ENCODE results near the gene PSME1. TPM values are rescaled to one million over a fixed set of nuclear protein-coding genes. Genes with fewer than 3 reads are reported as not detected.

Gene PSME1
- total and polyA plus RNA-seq, 2 of the 13 experiments (the other 11 are each of a cell fraction or from before 2014, with no cell fraction given), result 159 to 608 TPM

DNA sequence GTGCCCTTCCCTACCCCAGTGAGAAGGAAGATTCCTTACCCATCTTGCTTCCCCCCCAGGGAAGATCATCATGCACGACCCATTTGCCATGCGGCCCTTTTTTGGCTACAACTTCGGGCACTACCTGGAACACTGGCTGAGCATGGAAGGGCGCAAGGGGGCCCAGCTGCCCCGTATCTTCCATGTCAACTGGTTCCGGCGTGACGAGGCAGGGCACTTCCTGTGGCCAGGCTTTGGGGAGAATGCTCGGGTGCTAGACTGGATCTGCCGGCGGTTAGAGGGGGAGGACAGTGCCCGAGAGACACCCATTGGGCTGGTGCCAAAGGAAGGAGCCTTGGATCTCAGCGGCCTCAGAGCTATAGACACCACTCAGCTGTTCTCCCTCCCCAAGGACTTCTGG is 32.5 kb upstream of the PSME1 start (continued):
- TF ChIP-seq, protein P1, sequence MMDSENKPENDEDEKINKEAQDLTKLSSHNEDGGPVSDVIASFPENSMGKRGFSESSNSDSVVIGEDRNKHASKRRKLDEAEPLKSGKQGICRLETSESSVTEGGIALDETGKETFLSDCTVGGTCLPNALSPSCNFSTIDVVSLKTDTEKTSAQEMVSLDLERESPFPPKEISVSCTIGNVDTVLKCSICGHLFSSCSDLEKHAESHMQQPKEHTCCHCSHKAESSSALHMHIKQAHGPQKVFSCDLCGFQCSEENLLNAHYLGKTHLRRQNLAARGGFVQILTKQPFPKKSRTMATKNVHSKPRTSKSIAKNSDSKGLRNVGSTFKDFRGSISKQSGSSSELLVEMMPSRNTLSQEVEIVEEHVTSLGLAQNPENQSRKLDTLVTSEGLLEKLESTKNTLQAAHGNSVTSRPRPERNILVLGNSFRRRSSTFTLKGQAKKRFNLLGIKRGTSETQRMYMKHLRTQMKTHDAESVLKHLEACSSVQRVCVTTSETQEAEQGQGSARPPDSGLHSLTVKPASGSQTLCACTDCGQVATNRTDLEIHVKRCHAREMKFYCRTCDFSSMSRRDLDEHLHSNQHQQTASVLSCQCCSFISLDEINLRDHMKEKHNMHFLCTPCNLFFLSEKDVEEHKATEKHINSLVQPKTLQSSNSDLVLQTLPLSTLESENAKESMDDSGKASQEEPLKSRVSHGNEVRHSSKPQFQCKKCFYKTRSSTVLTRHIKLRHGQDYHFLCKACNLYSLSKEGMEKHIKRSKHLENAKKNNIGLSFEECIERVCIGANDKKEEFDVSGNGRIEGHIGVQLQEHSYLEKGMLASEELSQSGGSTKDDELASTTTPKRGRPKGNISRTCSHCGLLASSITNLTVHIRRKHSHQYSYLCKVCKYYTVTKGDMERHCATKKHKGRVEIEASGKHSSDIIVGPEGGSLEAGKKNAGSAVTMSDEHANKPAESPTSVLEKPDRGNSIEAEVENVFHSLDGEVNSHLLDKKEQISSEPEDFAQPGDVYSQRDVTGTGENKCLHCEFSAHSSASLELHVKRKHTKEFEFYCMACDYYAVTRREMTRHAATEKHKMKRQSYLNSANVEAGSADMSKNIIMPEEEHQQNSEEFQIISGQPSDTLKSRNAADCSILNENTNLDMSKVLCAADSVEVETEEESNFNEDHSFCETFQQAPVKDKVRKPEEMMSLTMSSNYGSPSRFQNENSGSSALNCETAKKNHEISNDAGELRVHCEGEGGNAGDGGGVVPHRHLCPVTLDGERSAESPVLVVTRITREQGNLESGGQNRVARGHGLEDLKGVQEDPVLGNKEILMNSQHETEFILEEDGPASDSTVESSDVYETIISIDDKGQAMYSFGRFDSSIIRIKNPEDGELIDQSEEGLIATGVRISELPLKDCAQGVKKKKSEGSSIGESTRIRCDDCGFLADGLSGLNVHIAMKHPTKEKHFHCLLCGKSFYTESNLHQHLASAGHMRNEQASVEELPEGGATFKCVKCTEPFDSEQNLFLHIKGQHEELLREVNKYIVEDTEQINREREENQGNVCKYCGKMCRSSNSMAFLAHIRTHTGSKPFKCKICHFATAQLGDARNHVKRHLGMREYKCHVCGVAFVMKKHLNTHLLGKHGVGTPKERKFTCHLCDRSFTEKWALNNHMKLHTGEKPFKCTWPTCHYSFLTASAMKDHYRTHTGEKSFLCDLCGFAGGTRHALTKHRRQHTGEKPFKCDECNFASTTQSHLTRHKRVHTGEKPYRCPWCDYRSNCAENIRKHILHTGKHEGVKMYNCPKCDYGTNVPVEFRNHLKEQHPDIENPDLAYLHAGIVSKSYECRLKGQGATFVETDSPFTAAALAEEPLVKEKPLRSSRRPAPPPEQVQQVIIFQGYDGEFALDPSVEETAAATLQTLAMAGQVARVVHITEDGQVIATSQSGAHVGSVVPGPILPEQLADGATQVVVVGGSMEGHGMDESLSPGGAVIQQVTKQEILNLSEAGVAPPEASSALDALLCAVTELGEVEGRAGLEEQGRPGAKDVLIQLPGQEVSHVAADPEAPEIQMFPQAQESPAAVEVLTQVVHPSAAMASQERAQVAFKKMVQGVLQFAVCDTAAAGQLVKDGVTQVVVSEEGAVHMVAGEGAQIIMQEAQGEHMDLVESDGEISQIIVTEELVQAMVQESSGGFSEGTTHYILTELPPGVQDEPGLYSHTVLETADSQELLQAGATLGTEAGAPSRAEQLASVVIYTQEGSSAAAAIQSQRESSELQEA (CRISPR knock-in tag; IDR thresholded peaks at IDR 0.05; ENCODE audit: not compliant biosample characterization), result no peak
- TF ChIP-seq SAP130 (CRISPR knock-in tag; IDR thresholded peaks at IDR 0.05; ENCODE audit: low read depth) (no peak), RCOR2 (CRISPR knock-in tag; IDR thresholded peaks at IDR 0.05) (no peak), ZNF282 (IDR thresholded peaks at IDR 0.05; ENCODE audit: partially characterized antibody) (no peak), ZNF205 (CRISPR knock-in tag; IDR thresholded peaks at IDR 0.05) (no peak), HNF4A (CRISPR knock-in tag; IDR thresholded peaks at IDR 0.05) (no peak), ZNF33B (CRISPR knock-in tag; IDR thresholded peaks at IDR 0.05) (no peak), AGO2 (optimal IDR thresholded peaks at IDR 0.05; ENCODE audit: low read depth, low read length) (peak; percentile 91), RNF2 (conservative IDR thresholded peaks at IDR 0.05; ENCODE audit: low read depth) (no peak), PCBP1 (IDR thresholded peaks at IDR 0.05; ENCODE audit: borderline replicate concordance, low read depth, low read length) (no peak), SP4 (CRISPR knock-in tag; IDR thresholded peaks at IDR 0.05) (no peak), ZNF788 (CRISPR knock-in tag; IDR thresholded peaks at IDR 0.05; ENCODE audit: borderline replicate concordance) (no peak), ZNF883 (CRISPR knock-in tag; IDR thresholded peaks at IDR 0.05; ENCODE audit: not compliant biosample characterization) (no peak), NCOA5 (CRISPR knock-in tag; IDR thresholded peaks at IDR 0.05) (no peak), CHCHD3 (CRISPR knock-in tag; IDR thresholded peaks at IDR 0.05) (no peak), RBM39 (IDR thresholded peaks at IDR 0.05; ENCODE audit: low read depth, low read length, poor library complexity, severe bottlenecking) (no peak), NCOA2 (CRISPR knock-in tag; IDR thresholded peaks at IDR 0.05) (no peak), ZNF354B (CRISPR knock-in tag; IDR thresholded peaks at IDR 0.05) (no peak)
- TF ChIP-seq, protein P2, sequence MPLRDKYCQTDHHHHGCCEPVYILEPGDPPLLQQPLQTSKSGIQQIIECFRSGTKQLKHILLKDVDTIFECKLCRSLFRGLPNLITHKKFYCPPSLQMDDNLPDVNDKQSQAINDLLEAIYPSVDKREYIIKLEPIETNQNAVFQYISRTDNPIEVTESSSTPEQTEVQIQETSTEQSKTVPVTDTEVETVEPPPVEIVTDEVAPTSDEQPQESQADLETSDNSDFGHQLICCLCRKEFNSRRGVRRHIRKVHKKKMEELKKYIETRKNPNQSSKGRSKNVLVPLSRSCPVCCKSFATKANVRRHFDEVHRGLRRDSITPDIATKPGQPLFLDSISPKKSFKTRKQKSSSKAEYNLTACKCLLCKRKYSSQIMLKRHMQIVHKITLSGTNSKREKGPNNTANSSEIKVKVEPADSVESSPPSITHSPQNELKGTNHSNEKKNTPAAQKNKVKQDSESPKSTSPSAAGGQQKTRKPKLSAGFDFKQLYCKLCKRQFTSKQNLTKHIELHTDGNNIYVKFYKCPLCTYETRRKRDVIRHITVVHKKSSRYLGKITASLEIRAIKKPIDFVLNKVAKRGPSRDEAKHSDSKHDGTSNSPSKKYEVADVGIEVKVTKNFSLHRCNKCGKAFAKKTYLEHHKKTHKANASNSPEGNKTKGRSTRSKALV (CRISPR knock-in tag; IDR thresholded peaks at IDR 0.05), result no peak

Data from HepG2 (cell line).